Measurements from ENCODE around the gene POLE. TPM values are rescaled to one million over a fixed set of nuclear protein-coding genes. Genes with fewer than 3 reads are reported as not detected.

POLE gene
- total and polyA plus RNA-seq, 10 of the 15 experiments (the other 5 are each of a cell fraction or from before 2014, with no cell fraction given) = 2.3 to 103 (median 37.1) TPM

DNA sequence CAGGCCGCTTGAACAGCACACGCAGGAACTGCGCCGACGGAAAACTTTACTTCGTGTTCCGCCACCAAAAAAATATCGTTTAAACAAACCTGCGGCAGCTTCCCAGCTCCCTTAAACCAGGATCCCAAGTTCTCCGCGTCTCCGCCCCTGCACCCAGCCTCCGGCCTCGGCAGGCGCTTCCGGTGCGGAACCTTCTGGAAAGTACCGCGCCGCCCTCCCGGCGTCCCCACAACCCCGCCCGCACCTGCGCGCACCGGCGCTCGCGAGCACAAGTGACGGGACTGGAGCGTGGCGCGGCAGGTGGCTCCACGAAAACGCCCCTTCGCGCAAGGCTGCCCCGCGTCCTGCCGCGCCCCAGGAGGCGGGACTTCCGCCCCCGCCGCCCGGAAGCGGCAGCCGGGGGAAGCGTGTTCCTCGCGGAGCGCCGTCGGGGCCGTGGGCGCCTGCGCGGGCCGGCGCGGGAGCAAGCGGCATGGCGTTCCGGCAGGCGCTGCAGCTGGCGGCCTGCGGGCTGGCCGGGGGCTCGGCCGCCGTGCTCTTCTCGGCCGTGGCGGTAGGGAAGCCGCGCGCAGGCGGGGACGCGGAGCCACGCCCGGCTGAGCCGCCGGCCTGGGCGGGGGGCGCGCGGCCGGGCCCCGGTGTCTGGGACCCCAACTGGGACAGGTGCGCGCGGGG lies 23.4 kb upstream of the POLE start, which contains the start of gene PGAM5 (continued):
- TF ChIP-seq SP1 (IDR thresholded peaks at IDR 0.05; ENCODE audit: low read depth, low read length) (peak; percentile 58), SMAD1 (IDR thresholded peaks at IDR 0.05; ENCODE audit: low read depth, partially characterized antibody) (no peak), TCF3 (IDR thresholded peaks at IDR 0.05; ENCODE audit: borderline replicate concordance, insufficient read depth, low read depth, low read length) (peak; percentile 89), ZSCAN29 (IDR thresholded peaks at IDR 0.05) (no peak), BHLHE40 (IDR thresholded peaks at IDR 0.05; ENCODE audit: borderline replicate concordance in 1 of 2, low read depth in 2 of 2, low read length in 1 of 2) (peak in 1 of 2 experiments; percentile 89), ZZZ3 (IDR thresholded peaks at IDR 0.05; ENCODE audit: control insufficient read depth, insufficient read length, low read depth) (no peak), CHD4 (IDR thresholded peaks at IDR 0.05) (no peak), MYC (IDR thresholded peaks at IDR 0.05; ENCODE audit: insufficient read depth, insufficient read length, insufficient replicate concordance, low read length, severe bottlenecking) (peak; percentile 77), CHD2 (IDR thresholded peaks at IDR 0.05; ENCODE audit: borderline replicate concordance, low read depth, low read length) (peak; percentile 97), NFYB (IDR thresholded peaks at IDR 0.05; ENCODE audit: insufficient read depth, low read depth, low read length) (no peak), JUND (IDR thresholded peaks at IDR 0.05; ENCODE audit: low read depth, low read length) (no peak), SUPT20H (IDR thresholded peaks at IDR 0.05; ENCODE audit: borderline replicate concordance, control insufficient read depth, low read depth, low read length) (no peak), NFYA (IDR thresholded peaks at IDR 0.05; ENCODE audit: borderline replicate concordance, low read depth, low read length) (no peak)
- TF ChIP-seq, protein P1, sequence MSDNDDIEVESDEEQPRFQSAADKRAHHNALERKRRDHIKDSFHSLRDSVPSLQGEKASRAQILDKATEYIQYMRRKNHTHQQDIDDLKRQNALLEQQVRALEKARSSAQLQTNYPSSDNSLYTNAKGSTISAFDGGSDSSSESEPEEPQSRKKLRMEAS (IDR thresholded peaks at IDR 0.05; ENCODE audit: low read depth, low read length) = peak; percentile 89
- TF ChIP-seq, protein P2, sequence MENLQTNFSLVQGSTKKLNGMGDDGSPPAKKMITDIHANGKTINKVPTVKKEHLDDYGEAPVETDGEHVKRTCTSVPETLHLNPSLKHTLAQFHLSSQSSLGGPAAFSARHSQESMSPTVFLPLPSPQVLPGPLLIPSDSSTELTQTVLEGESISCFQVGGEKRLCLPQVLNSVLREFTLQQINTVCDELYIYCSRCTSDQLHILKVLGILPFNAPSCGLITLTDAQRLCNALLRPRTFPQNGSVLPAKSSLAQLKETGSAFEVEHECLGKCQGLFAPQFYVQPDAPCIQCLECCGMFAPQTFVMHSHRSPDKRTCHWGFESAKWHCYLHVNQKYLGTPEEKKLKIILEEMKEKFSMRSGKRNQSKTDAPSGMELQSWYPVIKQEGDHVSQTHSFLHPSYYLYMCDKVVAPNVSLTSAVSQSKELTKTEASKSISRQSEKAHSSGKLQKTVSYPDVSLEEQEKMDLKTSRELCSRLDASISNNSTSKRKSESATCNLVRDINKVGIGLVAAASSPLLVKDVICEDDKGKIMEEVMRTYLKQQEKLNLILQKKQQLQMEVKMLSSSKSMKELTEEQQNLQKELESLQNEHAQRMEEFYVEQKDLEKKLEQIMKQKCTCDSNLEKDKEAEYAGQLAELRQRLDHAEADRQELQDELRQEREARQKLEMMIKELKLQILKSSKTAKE (IDR thresholded peaks at IDR 0.05; ENCODE audit: low read depth, poor library complexity, severe bottlenecking) = no peak
- TF ChIP-seq, protein P3, sequence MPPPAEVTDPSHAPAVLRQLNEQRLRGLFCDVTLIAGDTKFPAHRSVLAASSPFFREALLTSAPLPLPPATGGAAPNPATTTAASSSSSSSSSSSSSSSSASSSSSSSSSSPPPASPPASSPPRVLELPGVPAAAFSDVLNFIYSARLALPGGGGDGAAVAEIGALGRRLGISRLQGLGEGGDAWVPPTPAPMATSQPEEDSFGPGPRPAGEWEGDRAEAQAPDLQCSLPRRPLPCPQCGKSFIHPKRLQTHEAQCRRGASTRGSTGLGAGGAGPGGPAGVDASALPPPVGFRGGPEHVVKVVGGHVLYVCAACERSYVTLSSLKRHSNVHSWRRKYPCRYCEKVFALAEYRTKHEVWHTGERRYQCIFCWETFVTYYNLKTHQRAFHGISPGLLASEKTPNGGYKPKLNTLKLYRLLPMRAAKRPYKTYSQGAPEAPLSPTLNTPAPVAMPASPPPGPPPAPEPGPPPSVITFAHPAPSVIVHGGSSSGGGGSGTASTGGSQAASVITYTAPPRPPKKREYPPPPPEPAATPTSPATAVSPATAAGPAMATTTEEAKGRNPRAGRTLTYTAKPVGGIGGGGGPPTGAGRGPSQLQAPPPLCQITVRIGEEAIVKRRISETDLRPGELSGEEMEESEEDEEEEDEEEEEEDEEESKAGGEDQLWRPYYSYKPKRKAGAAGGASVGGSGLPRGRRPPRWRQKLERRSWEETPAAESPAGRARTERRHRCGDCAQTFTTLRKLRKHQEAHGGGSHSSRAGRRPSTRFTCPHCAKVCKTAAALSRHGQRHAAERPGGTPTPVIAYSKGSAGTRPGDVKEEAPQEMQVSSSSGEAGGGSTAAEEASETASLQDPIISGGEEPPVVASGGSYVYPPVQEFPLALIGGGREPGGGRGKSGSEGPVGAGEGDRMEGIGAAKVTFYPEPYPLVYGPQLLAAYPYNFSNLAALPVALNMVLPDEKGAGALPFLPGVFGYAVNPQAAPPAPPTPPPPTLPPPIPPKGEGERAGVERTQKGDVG (CRISPR knock-in tag; IDR thresholded peaks at IDR 0.05) = no peak
- TF ChIP-seq, protein P4, sequence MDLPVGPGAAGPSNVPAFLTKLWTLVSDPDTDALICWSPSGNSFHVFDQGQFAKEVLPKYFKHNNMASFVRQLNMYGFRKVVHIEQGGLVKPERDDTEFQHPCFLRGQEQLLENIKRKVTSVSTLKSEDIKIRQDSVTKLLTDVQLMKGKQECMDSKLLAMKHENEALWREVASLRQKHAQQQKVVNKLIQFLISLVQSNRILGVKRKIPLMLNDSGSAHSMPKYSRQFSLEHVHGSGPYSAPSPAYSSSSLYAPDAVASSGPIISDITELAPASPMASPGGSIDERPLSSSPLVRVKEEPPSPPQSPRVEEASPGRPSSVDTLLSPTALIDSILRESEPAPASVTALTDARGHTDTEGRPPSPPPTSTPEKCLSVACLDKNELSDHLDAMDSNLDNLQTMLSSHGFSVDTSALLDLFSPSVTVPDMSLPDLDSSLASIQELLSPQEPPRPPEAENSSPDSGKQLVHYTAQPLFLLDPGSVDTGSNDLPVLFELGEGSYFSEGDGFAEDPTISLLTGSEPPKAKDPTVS (IDR thresholded peaks at IDR 0.05; ENCODE audit: low read depth, low read length) = peak; percentile 96

Measured in GM12878 (cell line).